Omental fat pad (tissue), 4 donors: Measurements from ENCODE around the gene AKT2. TPM values are rescaled to one million over a fixed set of nuclear protein-coding genes. Genes with fewer than 3 reads are reported as not detected.

ENCODE experiments used
- ATAC-seq: fragments of 150-250 bp; one replicate; pipeline ENCODE4 v1.9.1; 2016; ENCODE audit warnings: mild to moderate bottlenecking, moderate library complexity; ENCODE audit not compliant: low FRiP score
- DNase-seq: peaks from one replicate; pipeline ENCODE4 v3.0.0-alpha.2; 2019; ENCODE audit warnings: low spot score
- total RNA-seq, 4 donors: library from RNA; depleted of rRNA; stranded (reverse); fragments of >200 nt; gene quantifications; one replicate each; pipeline ENCODE4 v1.1.0, GENCODE V29; 2016
- TF ChIP-seq, protein P1 (sequence below), 3 donors: fragments of 450-650 bp; IDR thresholded peaks; one replicate each; pipeline ENCODE4 v1.5.1; 2016 to 2017; ENCODE audit warnings: antibody characterized with exemption in 3 of 3, mild to moderate bottlenecking in 3 of 3, moderate library complexity in 2 of 3

AKT2 gene
- total RNA-seq, 4 donors from 2014 or later, result 84.7 to 151 (median 99.1) TPM

DNA sequence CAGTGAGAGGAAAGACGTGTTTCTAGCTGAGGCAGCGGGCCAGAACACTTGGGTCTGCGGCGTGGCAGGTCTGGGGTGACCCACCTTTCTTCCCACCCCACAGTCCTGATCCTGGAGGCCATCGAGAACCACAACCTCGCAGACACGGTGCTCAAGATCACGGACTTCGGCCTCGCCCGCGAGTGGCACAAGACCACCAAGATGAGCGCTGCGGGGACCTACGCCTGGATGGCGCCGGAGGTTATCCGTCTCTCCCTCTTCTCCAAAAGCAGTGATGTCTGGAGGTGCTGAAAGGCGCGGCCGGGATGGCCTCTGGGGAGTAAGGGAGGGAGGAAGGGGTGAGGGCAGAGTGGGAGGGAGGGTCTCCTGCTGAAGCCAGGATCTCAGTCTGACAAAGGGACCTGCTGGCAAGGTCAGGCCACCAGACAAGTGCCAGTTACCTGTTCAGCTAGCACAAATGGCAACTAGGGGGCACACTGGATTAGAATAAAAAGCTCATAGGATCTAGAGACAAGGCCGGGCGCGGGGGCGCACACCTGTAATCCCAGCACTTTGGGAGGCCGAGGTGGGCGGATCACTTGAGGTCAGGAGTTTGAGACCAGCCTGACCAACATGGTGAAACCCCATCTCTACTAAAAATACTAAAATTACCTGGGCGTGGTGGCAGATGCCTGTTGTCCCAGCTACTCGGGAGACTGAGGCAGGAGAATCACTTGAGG lies 86.7 kb downstream of the AKT2 start:
- no peak for DNase-seq
- no peak for ATAC-seq
- TF ChIP-seq, protein P1, sequence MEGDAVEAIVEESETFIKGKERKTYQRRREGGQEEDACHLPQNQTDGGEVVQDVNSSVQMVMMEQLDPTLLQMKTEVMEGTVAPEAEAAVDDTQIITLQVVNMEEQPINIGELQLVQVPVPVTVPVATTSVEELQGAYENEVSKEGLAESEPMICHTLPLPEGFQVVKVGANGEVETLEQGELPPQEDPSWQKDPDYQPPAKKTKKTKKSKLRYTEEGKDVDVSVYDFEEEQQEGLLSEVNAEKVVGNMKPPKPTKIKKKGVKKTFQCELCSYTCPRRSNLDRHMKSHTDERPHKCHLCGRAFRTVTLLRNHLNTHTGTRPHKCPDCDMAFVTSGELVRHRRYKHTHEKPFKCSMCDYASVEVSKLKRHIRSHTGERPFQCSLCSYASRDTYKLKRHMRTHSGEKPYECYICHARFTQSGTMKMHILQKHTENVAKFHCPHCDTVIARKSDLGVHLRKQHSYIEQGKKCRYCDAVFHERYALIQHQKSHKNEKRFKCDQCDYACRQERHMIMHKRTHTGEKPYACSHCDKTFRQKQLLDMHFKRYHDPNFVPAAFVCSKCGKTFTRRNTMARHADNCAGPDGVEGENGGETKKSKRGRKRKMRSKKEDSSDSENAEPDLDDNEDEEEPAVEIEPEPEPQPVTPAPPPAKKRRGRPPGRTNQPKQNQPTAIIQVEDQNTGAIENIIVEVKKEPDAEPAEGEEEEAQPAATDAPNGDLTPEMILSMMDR (IDR thresholded peaks at IDR 0.05), result no peak

DNA sequence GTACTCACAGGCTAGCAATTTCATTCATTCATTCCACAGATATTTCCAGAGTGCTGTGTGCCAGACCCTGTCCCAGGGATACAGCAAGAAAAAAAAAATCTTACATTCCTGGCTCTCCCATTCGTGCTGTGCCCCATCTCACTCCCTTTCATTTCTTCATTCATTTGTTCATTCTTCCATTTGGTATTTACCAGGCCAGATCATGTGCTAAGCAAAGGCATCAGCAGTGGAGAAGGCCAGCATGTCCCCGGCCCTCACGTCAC lies 91.6 kb downstream of the AKT2 start:
- TF ChIP-seq, protein P1 (IDR thresholded peaks at IDR 0.05), result no peak
- ATAC-seq, result no peak
- no peak for DNase-seq

DNA sequence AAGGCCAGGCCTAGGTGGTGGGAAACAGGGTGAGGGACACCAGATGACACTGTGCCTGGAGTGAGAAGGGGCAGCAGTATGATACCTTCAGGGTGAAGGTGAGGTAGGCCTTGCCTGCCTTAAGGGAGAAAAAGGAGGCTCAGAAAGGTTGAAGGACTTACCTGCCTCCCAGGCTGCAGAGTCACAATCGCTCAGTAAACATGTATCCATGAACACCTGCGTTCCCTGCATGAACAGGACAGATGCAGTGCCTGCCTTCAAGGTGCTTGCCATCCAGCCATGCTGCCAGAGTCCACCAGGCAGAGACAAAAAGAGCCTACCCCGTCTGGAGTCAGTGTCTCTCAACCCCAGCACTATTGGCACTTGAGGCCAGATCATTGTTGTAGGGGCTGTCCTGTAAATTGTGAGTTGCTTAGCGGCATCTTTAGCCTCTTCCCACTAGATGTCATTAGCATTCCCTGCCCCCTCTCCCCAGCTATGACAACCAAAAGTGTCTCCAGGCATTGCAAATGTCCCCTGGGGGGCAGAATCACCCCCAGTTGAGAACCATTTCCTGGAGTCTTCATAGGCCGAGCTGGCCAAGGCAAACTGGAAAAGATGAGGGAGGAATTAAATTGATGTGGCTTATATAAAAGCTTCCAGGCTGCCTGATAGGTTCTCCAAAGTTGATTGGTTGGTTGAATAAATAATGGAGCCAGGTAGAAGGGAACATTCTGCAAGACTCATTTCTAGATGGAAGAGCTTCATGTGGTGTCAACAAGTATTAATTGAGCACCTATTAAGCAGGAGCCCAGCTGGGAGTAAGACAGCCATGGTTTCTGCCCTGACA lies 92.2 kb downstream of the AKT2 start:
- DNase-seq (no peak), ATAC-seq (no peak)
- TF ChIP-seq, protein P1 (IDR thresholded peaks at IDR 0.05), result no peak

DNA sequence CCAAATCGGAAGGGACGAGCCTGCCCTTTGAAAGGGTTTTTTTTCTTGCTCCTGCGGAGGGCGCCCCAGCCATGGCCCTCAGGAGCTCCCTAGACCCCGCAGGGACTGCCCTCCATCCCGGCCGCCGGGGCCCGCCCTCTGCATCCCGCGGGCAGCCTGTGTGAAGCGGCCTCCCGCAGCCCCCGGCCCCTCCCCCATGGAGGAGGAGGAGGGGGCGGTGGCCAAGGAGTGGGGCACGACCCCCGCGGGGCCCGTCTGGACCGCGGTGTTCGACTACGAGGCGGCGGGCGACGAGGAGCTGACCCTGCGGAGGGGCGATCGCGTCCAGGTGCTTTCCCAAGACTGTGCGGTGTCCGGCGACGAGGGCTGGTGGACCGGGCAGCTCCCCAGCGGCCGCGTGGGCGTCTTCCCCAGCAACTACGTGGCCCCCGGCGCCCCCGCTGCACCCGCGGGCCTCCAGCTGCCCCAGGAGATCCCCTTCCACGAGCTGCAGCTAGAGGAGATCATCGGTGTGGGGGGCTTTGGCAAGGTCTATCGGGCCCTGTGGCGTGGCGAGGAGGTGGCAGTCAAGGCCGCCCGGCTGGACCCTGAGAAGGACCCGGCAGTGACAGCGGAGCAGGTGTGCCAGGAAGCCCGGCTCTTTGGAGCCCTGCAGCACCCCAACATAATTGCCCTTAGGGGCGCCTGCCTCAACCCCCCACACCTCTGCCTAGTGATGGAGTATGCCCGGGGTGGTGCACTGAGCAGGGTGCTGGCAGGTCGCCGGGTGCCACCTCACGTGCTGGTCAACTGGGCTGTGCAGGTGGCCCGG lies 93.1 kb downstream of the AKT2 start:
- peak; percentile 25 for ATAC-seq
- DNase-seq, result no peak
- TF ChIP-seq, protein P1 (IDR thresholded peaks at IDR 0.05), result no peak

DNA sequence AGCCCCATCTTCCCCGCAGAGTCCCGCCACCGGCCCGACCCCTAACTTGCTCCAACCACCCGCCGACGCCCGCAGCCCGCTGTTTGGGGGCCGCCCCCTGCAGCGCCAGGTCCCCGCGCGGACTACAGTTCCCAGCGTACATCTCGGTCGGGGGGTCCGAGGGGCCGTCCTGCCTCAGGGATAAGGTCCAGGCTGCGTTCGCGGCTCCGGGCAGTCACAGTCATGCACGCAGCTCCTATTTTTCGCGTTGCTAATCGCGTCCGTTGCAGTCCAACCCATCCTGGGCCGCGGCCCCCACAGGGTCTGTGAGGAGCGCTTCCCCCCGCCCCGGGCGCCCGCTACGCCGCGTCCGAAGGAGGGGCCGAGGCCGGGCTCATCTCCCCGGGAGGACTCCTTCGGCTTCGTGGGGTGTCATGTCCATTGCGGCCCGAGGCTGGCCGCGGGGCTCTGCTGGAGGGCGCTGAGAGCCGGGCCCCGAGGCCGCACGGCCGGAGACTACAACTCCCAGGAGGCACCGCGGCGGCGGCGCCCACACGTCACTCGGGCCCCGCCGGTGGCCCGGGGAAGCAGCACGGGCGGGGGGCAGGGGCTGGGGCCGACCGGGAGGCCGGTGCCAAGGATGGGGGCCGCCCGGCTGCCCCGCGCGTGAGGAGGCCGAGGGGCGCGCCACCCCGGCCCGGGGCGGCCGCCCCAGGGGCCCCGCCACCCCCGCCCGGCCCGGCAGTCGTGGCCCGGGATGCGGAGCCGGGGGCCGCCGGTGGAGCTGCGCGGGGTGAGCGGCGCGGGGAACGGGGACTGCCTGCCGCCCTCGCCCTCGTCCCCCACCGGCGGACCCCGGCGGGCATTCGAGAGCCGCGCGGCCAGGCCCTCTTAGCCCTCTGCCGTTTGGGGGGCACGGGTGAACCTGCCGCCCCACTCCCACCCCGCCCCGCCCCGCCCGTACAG lies 94.0 kb downstream of the AKT2 start, which contains the start of gene MAP3K10:
MAP3K10 (plus strand) TSS at position 536 of the 945 bp plus-strand sequence. CDS start 606 bp downstream, outside the sequence.
- TF ChIP-seq, protein P1 (IDR thresholded peaks at IDR 0.05), result no peak
- ATAC-seq (peak; percentile 89), DNase-seq (peak; percentile 47)

DNA sequence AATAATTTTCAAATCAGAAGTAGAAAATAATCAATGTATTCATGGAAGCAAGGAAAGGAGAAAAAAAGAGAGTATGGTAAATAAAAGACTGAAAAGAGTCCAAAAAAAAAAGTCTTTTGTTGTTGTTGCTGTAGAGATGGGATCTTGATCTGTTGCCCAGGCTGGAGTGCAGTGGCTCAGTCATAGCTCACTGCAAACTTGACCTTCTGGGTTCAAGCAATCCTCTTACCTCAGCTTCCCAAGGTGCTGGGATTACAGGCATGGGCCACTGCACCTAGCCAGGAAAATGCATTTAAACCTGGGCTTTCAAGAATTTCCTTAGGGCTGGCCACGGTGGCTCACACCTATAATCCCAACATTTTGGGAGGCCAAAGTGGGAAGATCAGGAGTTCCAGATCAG lies 100.9 kb downstream of the AKT2 start:
- TF ChIP-seq, protein P1 (IDR thresholded peaks at IDR 0.05), result no peak
- ATAC-seq (no peak), DNase-seq (no peak)
